ENCODE results near the gene SUSD1.
"Not testable (repeated sequence)": the region's sequence is repeated elsewhere in the genome, so short reads cannot be mapped to it uniquely, and the experiment has no call there.

The SUSD1 gene

GRCh38 chr9:112094241-112094640 lies 80.9 kb downstream of the SUSD1 start:
- DNase-seq = no peak

GRCh38 chr9:112093870-112094216 lies 81.3 kb downstream of the SUSD1 start:
- no peak for DNase-seq

- no peak for DNase-seq
These were observed 81.8 kb downstream of the SUSD1 start for GRCh38 chr9:112093147-112093869.

- no peak for DNase-seq
These were observed 83.3 kb downstream of the SUSD1 start for GRCh38 chr9:112091810-112092209.

- no peak for DNase-seq
These were observed 87.6 kb downstream of the SUSD1 start for GRCh38 chr9:112087506-112087905.

- no peak for DNase-seq
These were observed 88.5 kb downstream of the SUSD1 start for GRCh38 chr9:112086627-112087026.

GRCh38 chr9:112084907-112085306 lies 90.2 kb downstream of the SUSD1 start:
- no peak for DNase-seq

- no peak for DNase-seq
These were observed 90.8 kb downstream of the SUSD1 start for GRCh38 chr9:112084334-112084733.

- DNase-seq = no peak
These were observed 93.0 kb downstream of the SUSD1 start for GRCh38 chr9:112081918-112082729.

- no peak for DNase-seq
These were observed 94.1 kb downstream of the SUSD1 start for GRCh38 chr9:112080831-112081542.

- DNase-seq = no peak
These were observed 96.7 kb downstream of the SUSD1 start for GRCh38 chr9:112078432-112078831.

GRCh38 chr9:112076814-112077213 lies 98.3 kb downstream of the SUSD1 start:
- DNase-seq = no peak

- no peak for DNase-seq
These were observed 100.1 kb downstream of the SUSD1 start for GRCh38 chr9:112075009-112075378.

GRCh38 chr9:112074250-112075008 lies 100.7 kb downstream of the SUSD1 start:
- DNase-seq = peak; percentile 69 to 80

- not testable (repeated sequence) for DNase-seq
These were observed 101.4 kb downstream of the SUSD1 start for GRCh38 chr9:112073639-112074173.

- no peak for DNase-seq
These were observed 102.1 kb downstream of the SUSD1 start for GRCh38 chr9:112072721-112073638.

- no peak for DNase-seq
These were observed 105.6 kb downstream of the SUSD1 start for GRCh38 chr9:112069318-112070169.

- DNase-seq = no peak
These were observed 109.1 kb downstream of the SUSD1 start for GRCh38 chr9:112065806-112066606.

GRCh38 chr9:112064871-112065270 lies 110.2 kb downstream of the SUSD1 start:
- no peak for DNase-seq

GRCh38 chr9:112063586-112063985 lies 111.5 kb downstream of the SUSD1 start:
- DNase-seq = no peak
